Measurements from ENCODE around the gene VGF.
"Not testable (repeated sequence)": the region's sequence is repeated elsewhere in the genome, so short reads cannot be mapped to it uniquely, and the experiment has no call there.

The VGF gene

DNA sequence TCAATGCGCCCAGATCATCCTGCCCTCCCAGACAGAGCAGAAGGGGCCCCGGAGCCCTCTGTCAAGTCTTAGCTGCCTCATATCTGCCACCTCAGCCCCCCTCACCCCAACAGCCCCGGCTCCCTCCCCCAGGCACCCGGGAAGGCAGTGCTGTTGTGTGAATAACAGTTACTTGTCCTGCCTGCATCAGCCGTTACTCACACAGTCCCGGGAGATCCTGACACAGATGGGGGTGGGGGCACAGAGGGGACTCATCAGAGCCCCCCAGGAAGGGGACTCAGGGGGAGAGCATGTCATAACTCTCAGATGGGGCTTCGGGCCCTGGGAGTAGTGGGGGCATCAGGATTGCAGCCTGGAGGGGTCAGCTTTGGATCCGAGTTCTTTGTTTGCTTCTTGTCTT, 50.9 kb downstream of the VGF start:
- DNase-seq: peak; percentile 73

DNA sequence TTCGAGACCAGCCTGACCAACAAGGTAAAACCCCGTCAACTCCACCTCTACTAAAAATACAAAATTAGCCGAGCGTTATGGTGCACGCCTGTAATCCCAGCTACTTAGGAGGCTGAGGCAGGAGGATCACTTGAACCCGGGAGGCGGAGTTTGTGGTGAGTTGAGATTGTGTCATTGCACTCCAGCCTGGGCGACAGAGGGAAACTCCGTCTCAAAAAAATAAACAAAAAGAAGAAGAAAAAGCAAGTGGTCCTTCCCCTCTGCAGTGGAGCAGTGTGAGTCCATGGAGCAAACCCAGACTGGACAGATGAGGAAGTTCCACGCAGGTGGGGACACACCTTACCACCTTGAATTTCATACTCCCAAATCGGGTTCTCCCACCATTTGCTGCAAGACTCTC, 51.5 kb downstream of the VGF start:
- no peak for DNase-seq

DNA sequence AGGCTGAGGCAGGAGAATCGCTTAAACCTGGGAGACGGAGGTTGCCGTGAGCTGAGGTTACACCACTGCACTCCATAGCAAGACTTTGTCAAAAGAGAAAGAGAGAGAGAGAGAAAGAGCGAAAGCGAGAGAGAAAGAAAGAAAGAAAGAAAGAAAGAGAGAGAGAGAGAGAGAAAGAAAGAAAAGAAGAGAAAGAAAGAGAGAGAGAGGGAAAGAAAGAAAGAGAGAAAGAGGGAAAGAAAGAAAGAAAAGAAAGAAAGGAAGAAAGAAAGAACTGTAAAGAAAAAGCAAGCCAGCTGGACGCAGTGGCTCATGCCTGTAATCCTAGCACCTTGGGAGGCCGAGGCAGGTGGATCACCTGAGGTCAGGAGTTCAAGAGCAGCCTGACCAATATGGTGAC, 52.2 kb downstream of the VGF start:
- DNase-seq: not testable (repeated sequence)

Data from fibroblast of skin of right quadriceps (primary cell).